H1 (cell line): ENCODE data around the gene UGT2B15. TPM values are rescaled to one million over a fixed set of nuclear protein-coding genes. Genes with fewer than 3 reads are reported as not detected.

ENCODE experiments used
- CHD1 ChIP-seq: IDR thresholded peaks from 2 replicates; pipeline ENCODE4 v1.6.1; 2012; ENCODE audit warnings: low read depth, low read length, improper control_type of control experiment
- polyA plus RNA-seq, 7 experiments: library from polyadenylated mRNA; depleted of rRNA in 3 of 7; stranded (reverse) in 5 of 7; unstranded in 2 of 7; fragments of >200 nt in 5 of 7; fragments of 200-250 nt in 2 of 7; gene quantifications; 1 replicate in 5 of 7; 2 replicates in 1 of 7; 4 replicates in 1 of 7; pipeline versions ENCODE4 v1.2.1 to v1.2.3, GENCODE V29; 2011 to 2013; ENCODE audit warnings: missing spikeins in 2 of 7, mixed read lengths in 2 of 7
- total RNA-seq: library from RNA; stranded (reverse); fragmentation: NEBNext Ultra II Directional; extraction: Animal tissue kit (Norgen Biotek cat#: 25700); gene quantifications from 2 replicates; pipeline ENCODE4 v1.2.1, GENCODE V29; 2021

The UGT2B15 gene
- total and polyA plus RNA-seq, 2 of the 8 experiments (the other 6 are each of a cell fraction or from before 2014, with no cell fraction given) = not detected

GRCh38 chr4:68606240-68606639, 64.2 kb downstream of the UGT2B15 start (continued):
- TF ChIP-seq CHD1 = no peak
